A673 (cell line): ENCODE data around the gene TCL1B. TPM values are rescaled to one million over a fixed set of nuclear protein-coding genes. Genes with fewer than 3 reads are reported as not detected.

Experiments used
- BruUV-seq: library from RNA; stranded (reverse); fragments of 400-500 nt; replicated peaks from 2 replicates; lab custom pipeline; 2021; lab: Mats Ljungman, UMichigan
- CTCF ChIA-PET: fragments of 300-600 bp; sonication (Branson Sonifier 250); formaldehyde crosslinking; loops from one replicate; lab custom pipeline; 2022; ENCODE audit warnings: antibody characterized with exemption; lab: Charles Lee
- POLR2A ChIA-PET: fragments of 300-600 bp; sonication (Branson Sonifier 250); formaldehyde crosslinking; loops from one replicate; lab custom pipeline; 2022; ENCODE audit warnings: antibody characterized with exemption; ENCODE audit not compliant: low non-redundant PET; lab: Charles Lee
- DNase-seq: peaks from one replicate; pipeline ENCODE4 v3.0.0-alpha.2; 2015; ENCODE audit warnings: low spot score
- H3K27ac ChIP-seq: fragments of 200-600 bp; sonication (generic); 2 replicates; pipeline ENCODE4 v1.5.1; 2016; ENCODE audit warnings: mixed run types, low read depth, mild to moderate bottlenecking, mixed read lengths, antibody characterized with exemption, low read length; ENCODE audit not compliant: poor library complexity, severe bottlenecking
- H3K27me3 ChIP-seq: fragments of 200-600 bp; sonication (generic); replicated peaks from 2 replicates; pipeline ENCODE4 v1.6.1; 2017; ENCODE audit warnings: mixed run types, low read depth, mild to moderate bottlenecking, mixed read lengths, antibody characterized with exemption, low read length; ENCODE audit not compliant: insufficient read depth, poor library complexity
- H3K36me3 ChIP-seq: fragments of 200-600 bp; sonication (generic); 2 replicates; pipeline ENCODE4 v1.6.1; 2016; ENCODE audit warnings: mixed run types, mild to moderate bottlenecking, mixed read lengths, antibody characterized with exemption, low read length; ENCODE audit not compliant: insufficient read depth, poor library complexity, severe bottlenecking
- H3K4me1 ChIP-seq: fragments of 200-600 bp; sonication (generic); 2 replicates; pipeline ENCODE4 v1.6.1; 2017; ENCODE audit warnings: mixed run types, mild to moderate bottlenecking, mixed read lengths, antibody characterized with exemption, low read length; ENCODE audit not compliant: insufficient read depth, poor library complexity, severe bottlenecking
- H3K4me3 ChIP-seq: fragments of 200-600 bp; sonication (generic); 2 replicates; pipeline ENCODE4 v1.5.1; 2016; ENCODE audit warnings: low read depth, mixed run types, mild to moderate bottlenecking, mixed read lengths, low read length; ENCODE audit not compliant: poor library complexity, severe bottlenecking
- H3K9me3 ChIP-seq: fragments of 200-600 bp; sonication (generic); 2 replicates; pipeline ENCODE4 v1.6.1; 2016; ENCODE audit warnings: mixed run types, low read depth, mild to moderate bottlenecking, mixed read lengths, antibody characterized with exemption, low read length; ENCODE audit not compliant: poor library complexity, severe bottlenecking
- EZH2 ChIP-seq: fragments of 200-600 bp; sonication (generic); IDR thresholded peaks from 2 replicates; pipeline ENCODE4 v1.6.1; 2017; ENCODE audit warnings: borderline replicate concordance, low read depth, mild to moderate bottlenecking, mixed read lengths, antibody characterized with exemption, low read length; ENCODE audit not compliant: poor library complexity, severe bottlenecking
- intact Hi-C: fragments of 100-400 bp; cut with micrococcal nuclease; formaldehyde crosslinking; loops from one replicate; pipeline ENCODE4 v1.10.0; 2022; ENCODE audit not compliant: unreplicated experiment
- total RNA-seq: library from RNA; stranded (reverse); gene quantifications from 2 replicates; pipeline ENCODE4 v1.2.3, GENCODE V29; 2021
- TF ChIP-seq, protein P1 (sequence below): fragments of 300-800, 200-600 bp; sonication (generic); conservative IDR thresholded peaks from 2 replicates; pipeline ENCODE4 v1.5.1; 2017; ENCODE audit warnings: low read depth, mild to moderate bottlenecking, antibody characterized with exemption, low read length, moderate library complexity, mixed read lengths

The TCL1B gene
- total RNA-seq, 1 experiment from 2014 or later, result 1.1 TPM

DNA sequence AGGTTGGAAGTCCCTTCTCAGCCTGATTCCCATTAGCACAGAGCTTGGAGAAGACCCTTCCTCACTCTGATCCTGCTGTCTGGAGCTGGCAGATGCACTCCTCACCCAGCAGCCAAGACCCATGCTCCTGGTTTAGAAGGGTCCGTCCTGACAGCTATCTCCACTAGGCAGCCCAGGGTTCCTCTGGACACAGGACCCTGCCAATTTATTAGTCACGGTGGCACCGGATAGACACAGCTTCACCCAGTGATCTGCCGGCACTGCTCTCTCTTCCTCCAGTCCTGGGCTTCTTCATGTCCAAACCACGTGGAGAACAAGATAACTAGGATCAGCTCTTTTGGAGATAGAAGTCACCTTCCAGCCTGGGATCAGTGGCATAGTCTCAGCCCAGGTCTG, 26.2 kb upstream of the TCL1B start:
- Histone ChIP-seq H3K36me3 (no peaks in the 10 kb centered on the region), H3K9me3 (no peaks in the 10 kb centered on the region), H3K27me3 (no peaks in the 10 kb centered on the region), H3K4me1 (peaks cover 18% of the 10 kb centered on the region), H3K4me3 (no peak overlapping the region), H3K27ac (no peak overlapping the region)
- no peak for DNase-seq
- no TSS peak for BruUV-seq
- TF ChIP-seq EZH2, result no peak
- TF ChIP-seq, protein P1, sequence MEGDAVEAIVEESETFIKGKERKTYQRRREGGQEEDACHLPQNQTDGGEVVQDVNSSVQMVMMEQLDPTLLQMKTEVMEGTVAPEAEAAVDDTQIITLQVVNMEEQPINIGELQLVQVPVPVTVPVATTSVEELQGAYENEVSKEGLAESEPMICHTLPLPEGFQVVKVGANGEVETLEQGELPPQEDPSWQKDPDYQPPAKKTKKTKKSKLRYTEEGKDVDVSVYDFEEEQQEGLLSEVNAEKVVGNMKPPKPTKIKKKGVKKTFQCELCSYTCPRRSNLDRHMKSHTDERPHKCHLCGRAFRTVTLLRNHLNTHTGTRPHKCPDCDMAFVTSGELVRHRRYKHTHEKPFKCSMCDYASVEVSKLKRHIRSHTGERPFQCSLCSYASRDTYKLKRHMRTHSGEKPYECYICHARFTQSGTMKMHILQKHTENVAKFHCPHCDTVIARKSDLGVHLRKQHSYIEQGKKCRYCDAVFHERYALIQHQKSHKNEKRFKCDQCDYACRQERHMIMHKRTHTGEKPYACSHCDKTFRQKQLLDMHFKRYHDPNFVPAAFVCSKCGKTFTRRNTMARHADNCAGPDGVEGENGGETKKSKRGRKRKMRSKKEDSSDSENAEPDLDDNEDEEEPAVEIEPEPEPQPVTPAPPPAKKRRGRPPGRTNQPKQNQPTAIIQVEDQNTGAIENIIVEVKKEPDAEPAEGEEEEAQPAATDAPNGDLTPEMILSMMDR, result no peak
- ChIA-PET CTCF (no interaction called here), POLR2A (no interaction called here)
- intact Hi-C loops, result no loop called here

DNA sequence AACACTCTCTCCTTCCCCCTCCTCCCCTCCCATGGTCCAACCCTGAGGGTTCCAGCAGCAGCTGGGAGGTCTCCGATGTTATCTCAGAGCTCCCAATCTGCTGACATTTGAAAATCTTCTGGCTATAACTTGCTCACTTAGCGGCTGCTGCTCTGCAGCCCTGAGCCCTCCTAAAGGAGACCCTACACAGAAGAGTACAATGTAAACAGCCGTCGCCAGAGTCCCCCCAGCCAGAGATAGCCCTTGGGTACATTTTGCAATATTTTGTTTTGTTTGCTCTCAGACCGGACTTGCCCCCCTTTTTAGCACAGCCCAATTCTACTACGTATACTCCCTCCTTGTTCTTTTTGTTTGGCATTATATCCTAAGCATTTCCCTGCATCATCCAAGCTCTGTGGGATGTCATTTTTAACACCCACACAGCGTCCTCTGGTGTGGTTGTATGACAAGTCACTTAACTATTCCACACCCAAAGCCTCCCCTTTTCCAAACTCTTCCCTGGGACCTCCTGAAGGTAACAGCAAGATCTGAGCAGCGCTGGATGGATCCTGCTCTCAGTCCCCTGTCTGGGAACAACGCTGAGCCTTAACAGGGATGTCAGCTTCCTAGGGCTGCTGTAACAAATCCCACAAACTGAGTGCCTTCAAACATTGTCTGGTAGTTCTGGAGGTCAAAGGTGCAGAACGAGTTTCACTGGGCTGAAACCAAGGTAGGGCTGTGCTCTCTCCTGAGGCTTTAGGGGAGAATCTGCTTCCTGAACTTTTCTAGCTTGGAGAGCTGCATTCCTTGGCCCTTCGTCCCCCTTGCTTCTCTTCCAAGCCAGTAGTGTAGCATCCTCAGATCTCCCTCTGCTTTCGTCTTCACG, 25.3 kb upstream of the TCL1B start:
- DNase-seq, result peak; percentile 38
- BruUV-seq, result no TSS peak
- CTCF ChIA-PET, result no interaction called here

DNA sequence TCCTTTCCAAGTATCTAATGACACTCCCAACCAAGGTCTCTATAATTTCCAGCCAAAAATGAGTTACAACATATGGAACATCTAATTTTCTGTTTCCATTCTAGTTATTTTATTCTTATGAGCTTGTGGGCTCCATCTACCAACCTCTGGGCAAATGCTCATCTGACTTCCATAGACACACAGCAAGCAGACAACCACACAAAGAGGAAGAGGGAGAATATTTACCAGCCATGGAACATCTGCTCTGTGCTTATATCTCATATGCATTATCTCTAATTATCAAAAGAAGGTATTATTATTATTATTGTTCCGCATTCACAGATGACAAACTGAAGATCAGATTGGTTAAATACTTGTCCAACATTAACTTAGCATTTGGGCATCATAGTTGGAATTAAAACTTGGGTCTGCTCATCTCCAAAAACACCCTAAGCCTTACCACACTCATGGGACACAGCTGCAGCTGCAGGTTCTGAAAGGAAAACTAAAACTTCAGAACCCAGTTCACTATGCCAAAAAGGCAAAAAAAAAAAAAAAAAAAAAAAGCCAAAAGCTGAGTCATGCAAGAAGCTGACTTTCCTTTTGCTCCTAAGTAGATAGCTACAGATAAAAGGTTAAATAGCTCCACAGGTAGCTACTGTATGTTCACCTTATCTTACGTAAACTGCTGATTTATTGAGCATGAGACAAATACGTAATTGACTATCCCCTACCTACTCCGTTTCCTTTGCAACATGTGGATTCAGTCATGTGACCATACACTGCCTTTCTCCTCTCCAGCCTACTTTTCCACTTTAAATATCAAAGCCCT, 23.6 kb upstream of the TCL1B start:
- no peaks in the 10 kb centered on the region for H3K9me3 ChIP-seq
- no peaks in the 10 kb centered on the region for H3K27me3 ChIP-seq
- ChIA-PET CTCF (interaction anchor here (0.6 kb wide), 1 partner anchor 1064 kb away, joined by 14 read pairs; no protein-coding TSS in a partner anchor), POLR2A (interaction anchor here (0.7 kb wide), 1 partner anchor 23 kb away, joined by 21 read pairs; no protein-coding TSS in a partner anchor)
- peaks cover 29% of the 10 kb centered on the region for H3K4me1 ChIP-seq
- BruUV-seq, result no TSS peak
- DNase-seq, result no peak
- TF ChIP-seq, protein P1, result no peak
- no peak for TF ChIP-seq EZH2
- H3K27ac ChIP-seq, result no peak overlapping the region
- no peaks in the 10 kb centered on the region for H3K36me3 ChIP-seq
- intact Hi-C loops, result no loop called here
- no peak overlapping the region for H3K4me3 ChIP-seq

More for the DNA sequence above, 25.3 kb upstream of the TCL1B start:
- no peaks in the 10 kb centered on the region for H3K9me3 ChIP-seq
- POLR2A ChIA-PET, result no interaction called here
- peaks cover 18% of the 10 kb centered on the region for H3K4me1 ChIP-seq
- no peaks in the 10 kb centered on the region for H3K36me3 ChIP-seq
- H3K27me3 ChIP-seq, result no peaks in the 10 kb centered on the region
- no peak for TF ChIP-seq EZH2
- TF ChIP-seq, protein P1, result no peak
- H3K4me3 ChIP-seq, result no peak overlapping the region
- no peak overlapping the region for H3K27ac ChIP-seq
- intact Hi-C loops, result no loop called here
